Measurements from ENCODE around the gene COL18A1. TPM values are rescaled to one million over a fixed set of nuclear protein-coding genes. Genes with fewer than 3 reads are reported as not detected.

The COL18A1 gene
- total and polyA plus RNA-seq, 2 of the 8 experiments (the other 6 are each of a cell fraction or from before 2014, with no cell fraction given): 145 to 201 TPM

DNA sequence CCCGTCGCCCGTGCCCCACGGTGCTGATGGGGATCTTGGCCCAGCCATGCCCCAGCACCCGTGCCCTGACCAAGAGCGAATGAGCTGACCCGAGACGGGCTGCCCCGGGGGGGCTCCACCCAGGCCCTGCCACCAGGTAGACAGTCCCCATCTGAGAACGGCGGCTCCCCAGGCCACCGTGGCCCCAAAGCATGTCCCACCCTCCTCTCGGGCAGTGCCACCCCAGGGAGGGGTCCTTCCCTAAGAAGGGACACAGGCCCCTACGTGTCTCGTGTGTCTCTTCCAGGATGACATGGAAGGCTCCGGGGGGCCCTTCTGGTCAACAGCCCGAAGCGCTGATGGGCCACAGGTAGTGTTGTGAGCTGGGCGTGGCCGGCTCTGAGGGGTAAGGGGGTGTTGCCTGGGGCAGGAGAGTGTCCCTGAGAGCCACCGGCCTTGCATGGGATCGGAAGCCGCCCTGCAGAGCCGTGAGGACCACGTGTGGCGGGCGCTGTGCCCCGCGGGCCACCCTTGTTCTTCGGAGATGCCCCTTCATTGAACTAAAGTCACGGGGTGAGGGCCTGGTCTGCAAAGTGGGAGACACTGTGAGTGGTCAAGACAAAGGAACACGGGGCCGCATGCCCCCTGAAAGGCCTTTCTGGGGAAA lies 82.3 kb downstream of the COL18A1 start:
- no peak overlapping the region for H2AK5ac ChIP-seq (ENCODE audit: low read depth, low read length)
- WGBS, 2 experiments (ENCODE audit: extremely low coverage in 1 of 2, insufficient coverage in 1 of 2, insufficient read length in 1 of 2, insufficient replicate concordance in 2 of 2, low coverage in 1 of 2, low lambda C conversion rate in 2 of 2, missing lambda C conversion rate in 1 of 2): 95% methylated on average over 29 of the region's 33 CpGs; no CpG with 5 or more reads in 1 of the 2 experiments
- H3K14ac ChIP-seq (ENCODE audit: insufficient read length): no peak overlapping the region
- no peak overlapping the region for H2AFZ ChIP-seq (ENCODE audit: low read length)
- H2BK5ac ChIP-seq (ENCODE audit: low read depth, low read length): no peak overlapping the region
- H2BK12ac ChIP-seq (ENCODE audit: low read depth, low read length): no peak overlapping the region
- no peaks in the 10 kb centered on the region for H3K9me3 ChIP-seq (ENCODE audit: insufficient read depth in 2 of 2, low read depth in 1 of 2, low read length in 1 of 2)
- H3K79me2 ChIP-seq (ENCODE audit: control insufficient read depth in 1 of 2, insufficient read depth in 2 of 2, low read length in 2 of 2): no peaks in the 10 kb centered on the region
- no peak overlapping the region for H3K27ac ChIP-seq (ENCODE audit: low read depth, low read length)
- no peak overlapping the region for H4K5ac ChIP-seq (ENCODE audit: insufficient read length, low read depth, low read length)
- CTCF ChIA-PET (ENCODE audit: partially characterized antibody): interaction anchor here (1.0 kb wide), 1 partner anchor 9 kb away, joined by 3 read pairs; no protein-coding TSS in a partner anchor
- no peaks in the 10 kb centered on the region for H3K27me3 ChIP-seq (replicated peaks in 1 of 4; ENCODE audit: control insufficient read depth in 3 of 4, extremely low read depth in 1 of 4, insufficient read depth in 3 of 4, low read length in 3 of 4)
- FAIRE-seq (no peak), DNase-seq (ENCODE audit: low read depth in 1 of 2, low spot score in 2 of 2) (no peak)
- no peaks in the 10 kb centered on the region for H3K79me1 ChIP-seq (ENCODE audit: low read depth, low read length)
- no peak overlapping the region for H2BK120ac ChIP-seq (replicated peaks; ENCODE audit: low read depth, low read length)
- H4K20me1 ChIP-seq (replicated peaks in 1 of 2; ENCODE audit: control insufficient read depth in 1 of 2, insufficient read depth in 2 of 2, low read length in 2 of 2): peaks cover 2 to 13% of the 10 kb centered on the region in 2 experiments
- no peak overlapping the region for H3K18ac ChIP-seq (ENCODE audit: extremely low read depth, low read length)
- peaks cover 8 to 34% (median 21%) of the 10 kb centered on the region in 4 experiments for H3K36me3 ChIP-seq (ENCODE audit: control insufficient read depth in 2 of 4, insufficient read depth in 4 of 4, low read length in 3 of 4)
- no peak overlapping the region for H2BK20ac ChIP-seq (ENCODE audit: low read length)
- H4K91ac ChIP-seq (replicated peaks; ENCODE audit: insufficient read length, low read length): no peak overlapping the region
- no peak overlapping the region for H3K4ac ChIP-seq (replicated peaks; ENCODE audit: insufficient read length, low read depth, low read length)
- no peak overlapping the region for H4K8ac ChIP-seq (ENCODE audit: extremely low read depth, insufficient read depth, low read length)
- no peak overlapping the region for H3K56ac ChIP-seq (replicated peaks; ENCODE audit: insufficient read length, low read depth, low read length)
- H3K23ac ChIP-seq (ENCODE audit: insufficient read length): no peak overlapping the region
- H2BK15ac ChIP-seq (ENCODE audit: low read length): no peak overlapping the region
- peaks cover 0 to 18% (median 14%) of the 10 kb centered on the region in 4 experiments; a peak in 6 of 7 replicates for H3K4me1 ChIP-seq (replicated peaks in 1 of 4; ENCODE audit: control insufficient read depth in 3 of 4, insufficient read depth in 4 of 4, low read length in 3 of 4)
- POLR2A ChIA-PET (ENCODE audit: partially characterized antibody): interaction anchor here (0.9 to 1.7 kb wide), 4 partner anchors 7 to 201 kb away, joined by 3 to 5 read pairs (median 4); no protein-coding TSS in a partner anchor
- H3K4me2 ChIP-seq (ENCODE audit: insufficient read depth in 1 of 2, low read depth in 2 of 2, low read length in 2 of 2): no peak overlapping the region
- no peaks in the 10 kb centered on the region for H3K23me2 ChIP-seq (ENCODE audit: low read depth, low read length)
- no peak overlapping the region for H3K4me3 ChIP-seq (ENCODE audit: extremely low read depth in 1 of 4, insufficient read depth in 2 of 4, low read depth in 3 of 4, low read length in 4 of 4)
- no peak overlapping the region for H3K9ac ChIP-seq (replicated peaks in 1 of 4; ENCODE audit: extremely low read depth in 1 of 4, low read depth in 3 of 4, low read length in 3 of 4)
- no peak for TF ChIP-seq EZH2 (IDR thresholded peaks at IDR 0.05; ENCODE audit: low read depth, low read length, severe bottlenecking)
- TF ChIP-seq SP2 (IDR thresholded peaks at IDR 0.05; ENCODE audit: low read length): no peak
- no peak for TF ChIP-seq BACH1 (IDR thresholded peaks at IDR 0.05; ENCODE audit: low read length)
- no peak for TF ChIP-seq SIRT6 (IDR thresholded peaks at IDR 0.05; ENCODE audit: low read length)
- no peak for TF ChIP-seq TEAD4 (IDR thresholded peaks at IDR 0.05; ENCODE audit: low read depth, low read length)
- TF ChIP-seq, protein P1, sequence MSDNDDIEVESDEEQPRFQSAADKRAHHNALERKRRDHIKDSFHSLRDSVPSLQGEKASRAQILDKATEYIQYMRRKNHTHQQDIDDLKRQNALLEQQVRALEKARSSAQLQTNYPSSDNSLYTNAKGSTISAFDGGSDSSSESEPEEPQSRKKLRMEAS (IDR thresholded peaks at IDR 0.05): no peak

Measured in H1 (cell line).